OCI-LY7 (cell line): ENCODE data around the gene TSC22D2.

Source experiments
- CTCF ChIP-seq: fragments of 200-600 bp; sonication (generic); conservative IDR thresholded peaks from 2 replicates; pipeline ENCODE4 v1.5.1; 2014; ENCODE audit warnings: mild to moderate bottlenecking, antibody characterized with exemption, low read length, moderate library complexity, mixed read lengths
- EZH2phosphoT487 ChIP-seq: fragments of 200-600 bp; sonication (generic); IDR thresholded peaks from 2 replicates; pipeline ENCODE4 v1.6.1; 2018; ENCODE audit warnings: low read depth, borderline replicate concordance, mild to moderate bottlenecking, mixed run types, antibody characterized with exemption, low read length, moderate library complexity, mixed read lengths

GRCh38 chr3:150410311-150411105, 2.4 kb downstream of the TSC22D2 start:
- TF ChIP-seq CTCF: 0 out of 2 replicates have a peak, but pooled peaks have one; percentile 23
- no peak for TF ChIP-seq EZH2phosphoT487
